A673 (cell line): ENCODE data around the gene NSUN2.

Source experiments
- CTCF ChIP-seq: fragments of 300-800, 200-600 bp; sonication (generic); conservative IDR thresholded peaks from 2 replicates; pipeline ENCODE4 v1.5.1; 2017; ENCODE audit warnings: low read depth, mild to moderate bottlenecking, antibody characterized with exemption, low read length, moderate library complexity, mixed read lengths
- EZH2 ChIP-seq: fragments of 200-600 bp; sonication (generic); IDR thresholded peaks from 2 replicates; pipeline ENCODE4 v1.6.1; 2017; ENCODE audit warnings: borderline replicate concordance, low read depth, mild to moderate bottlenecking, mixed read lengths, antibody characterized with exemption, low read length; ENCODE audit not compliant: poor library complexity, severe bottlenecking

DNA sequence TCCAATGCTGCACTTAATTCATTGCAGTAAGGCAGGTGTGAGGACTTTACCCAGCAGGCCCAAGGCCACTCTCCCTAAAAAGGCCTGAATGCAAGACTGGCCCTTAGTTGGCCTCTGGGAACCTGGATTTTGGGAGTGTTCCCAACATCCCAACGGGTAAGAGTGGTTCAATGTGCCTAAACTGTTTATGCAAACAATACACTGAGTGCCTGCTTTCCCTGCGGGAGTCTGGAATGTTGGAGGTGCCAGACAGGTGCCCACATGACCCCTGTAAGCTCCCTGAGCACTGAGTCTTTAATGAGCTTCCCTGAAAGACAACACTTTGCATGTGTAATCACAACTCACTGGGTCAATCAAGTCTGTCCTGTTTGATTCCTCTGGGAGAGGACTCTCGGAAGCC lies 37.4 kb downstream of the NSUN2 start:
- TF ChIP-seq CTCF (no peak), EZH2 (no peak)
